GM19468 (cell line): ENCODE results near the gene DNAJC18.

Experiments
- ATAC-seq: cut with Tn5 transposase; IDR thresholded peaks from one replicate; pipeline ENCODE4 v1.9.1; 2021; ENCODE audit warnings: mild to moderate bottlenecking, moderate library complexity, moderate number of reproducible peaks; ENCODE audit not compliant: unreplicated experiment; ENCODE audit errors: extremely low read depth

DNAJC18 gene

GRCh38 chr5:139377226-139377625 lies 62.1 kb downstream of the DNAJC18 start:
- ATAC-seq = no peak

DNA sequence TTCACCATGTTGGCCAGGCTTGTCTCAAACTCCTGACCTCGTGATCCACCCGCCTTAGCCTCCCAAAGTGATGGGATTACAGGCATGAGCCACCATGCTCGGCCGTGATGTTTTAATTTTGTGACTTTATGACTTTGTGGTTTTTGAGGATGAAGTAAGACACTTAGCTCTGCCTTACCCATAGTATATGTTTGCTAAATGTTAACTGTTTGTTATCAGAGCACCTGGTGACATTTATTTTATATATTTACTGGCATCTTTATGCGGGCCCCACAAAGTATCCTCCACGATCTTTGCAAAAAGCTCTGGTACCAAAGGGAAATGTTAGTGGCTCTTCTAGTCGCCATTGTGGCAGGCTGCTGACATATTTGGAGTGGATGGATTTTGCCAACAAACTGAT lies 63.0 kb downstream of the DNAJC18 start:
- no peak for ATAC-seq

DNA sequence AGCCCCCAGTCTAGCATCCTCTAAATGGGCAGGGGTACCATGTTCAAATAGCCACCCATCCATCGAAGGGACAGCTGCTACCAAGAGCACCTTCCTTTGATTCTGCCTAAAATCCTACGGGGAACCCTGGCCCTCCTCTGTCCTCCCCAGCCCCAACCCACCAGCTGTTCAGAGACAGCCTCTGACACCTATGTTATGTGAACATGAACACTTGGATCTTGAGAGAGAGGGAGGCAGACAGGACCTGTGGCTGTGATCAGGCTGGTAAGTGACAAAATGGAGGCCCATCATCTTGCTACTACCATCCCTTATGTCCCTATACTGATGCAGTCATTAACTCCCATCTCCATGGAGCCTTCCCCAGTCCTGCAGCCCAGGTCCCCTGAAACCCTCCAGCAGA lies 64.4 kb downstream of the DNAJC18 start:
- no peak for ATAC-seq

DNA sequence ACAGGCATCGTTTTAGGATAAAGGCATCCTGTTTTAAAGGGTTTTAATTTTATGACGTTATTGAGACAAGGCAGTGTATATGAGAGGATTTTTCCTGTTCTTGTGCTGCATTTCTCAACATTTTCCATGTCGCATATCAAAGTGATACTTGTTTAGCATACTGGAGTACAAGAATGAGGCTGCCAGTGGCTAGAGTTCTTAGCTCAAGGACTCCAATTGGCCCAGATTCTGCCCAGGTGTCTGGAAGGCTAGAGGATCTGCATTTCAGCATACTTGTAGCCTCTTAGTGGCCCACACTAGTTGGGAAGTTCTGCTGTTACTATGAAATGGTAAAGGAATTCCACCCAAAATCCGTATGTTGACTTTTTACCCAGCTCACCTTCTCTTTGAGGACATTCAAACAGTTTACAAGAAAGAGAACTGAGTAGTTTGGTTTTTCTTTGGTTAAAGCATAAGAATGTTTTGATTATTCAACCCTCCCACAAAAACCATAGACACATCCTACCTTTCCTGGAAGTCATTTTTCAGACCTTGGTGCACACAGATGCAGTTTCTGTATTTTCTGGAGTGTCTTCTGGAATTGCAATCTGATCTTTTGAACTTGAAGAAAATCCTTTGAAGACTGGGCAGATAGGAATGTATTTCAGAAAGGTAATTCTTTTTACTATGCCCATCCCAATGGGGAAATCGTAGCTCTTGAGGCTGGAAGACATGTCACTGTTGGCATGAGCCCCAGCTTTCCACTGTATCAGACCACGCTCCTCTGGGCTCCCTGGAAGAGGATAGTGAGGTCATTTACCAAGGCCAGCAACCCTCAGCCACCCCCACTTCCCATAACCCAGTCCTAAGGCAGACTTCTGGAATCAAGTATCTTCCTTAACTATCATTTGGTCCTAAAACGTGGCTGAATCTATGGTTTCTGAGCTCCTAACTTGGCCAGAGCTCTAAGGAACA lies 67.6 kb downstream of the DNAJC18 start:
- ATAC-seq = no peak

- no peak for ATAC-seq
These were observed 70.1 kb downstream of the DNAJC18 start for GRCh38 chr5:139369181-139369580.

DNA sequence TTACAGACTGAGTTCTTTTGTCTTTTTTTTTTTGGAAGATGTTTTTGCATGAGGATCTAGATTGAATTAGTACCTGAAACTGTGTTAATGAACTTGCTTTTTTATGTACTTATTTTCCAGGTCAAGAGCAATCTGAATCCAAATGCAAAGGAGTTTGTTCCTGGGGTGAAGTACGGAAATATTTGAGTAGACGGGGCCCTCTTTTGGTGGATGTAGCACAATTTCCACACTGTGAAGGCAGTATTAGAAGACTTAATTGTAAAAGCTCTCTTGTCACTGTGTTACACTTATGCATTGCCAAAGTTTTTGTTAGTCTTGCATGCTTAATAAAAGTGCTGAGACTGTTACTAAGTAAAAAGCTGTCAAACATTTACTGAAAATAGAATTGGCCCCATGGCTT lies 70.7 kb downstream of the DNAJC18 start:
- no peak for ATAC-seq

- no peak for ATAC-seq
These were observed 74.9 kb downstream of the DNAJC18 start for GRCh38 chr5:139364466-139364865.

DNA sequence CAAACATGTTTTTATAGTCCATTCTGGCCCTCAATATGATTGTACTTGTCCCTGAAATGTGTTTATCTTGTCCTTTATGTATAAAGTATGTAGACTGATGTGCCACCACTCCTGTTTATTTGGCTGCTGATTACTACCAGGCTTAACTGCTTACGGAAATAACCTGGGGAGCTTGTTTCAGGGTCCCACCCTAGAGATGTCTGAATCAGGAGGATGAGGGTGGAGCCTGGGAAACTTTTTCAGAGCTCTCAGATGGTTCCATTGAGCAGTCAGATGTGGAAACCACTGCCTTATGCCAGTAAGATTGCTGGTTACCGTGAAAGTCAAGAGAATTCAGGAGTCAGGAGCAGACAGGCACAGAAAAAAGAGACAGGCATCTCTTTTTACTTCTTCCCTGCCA lies 75.4 kb downstream of the DNAJC18 start:
- no peak for ATAC-seq

- ATAC-seq = no peak
These were observed 77.4 kb downstream of the DNAJC18 start for GRCh38 chr5:139361835-139362429.

DNA sequence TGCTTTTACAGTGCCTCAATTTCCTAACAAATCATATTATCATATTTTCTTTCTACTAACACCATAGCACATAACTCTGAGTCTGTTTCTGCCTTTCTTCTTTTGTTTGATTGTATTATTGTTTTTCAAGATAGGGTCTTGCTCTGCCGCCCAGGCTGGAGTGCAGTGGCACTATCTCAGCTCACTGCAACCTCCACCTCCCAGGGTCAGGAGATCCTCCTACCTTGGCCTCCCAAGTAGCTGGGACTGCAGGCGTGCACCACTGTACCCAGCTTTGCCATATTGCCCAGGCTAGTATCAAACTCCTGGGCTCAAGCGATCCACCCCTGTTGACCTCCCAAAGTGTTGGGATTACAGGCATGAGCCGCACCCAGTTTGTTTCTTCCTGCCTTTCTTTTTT lies 78.9 kb downstream of the DNAJC18 start:
- no peak for ATAC-seq
